Amygdala (tissue), 56 donors: ENCODE measurements around the gene RCC1.
"Not testable (repeated sequence)": the region's sequence is repeated elsewhere in the genome, so short reads cannot be mapped to it uniquely, and the experiment has no call there.

Experiments
- DNase-seq, 56 donors: peaks; one replicate each; lab custom pipeline; 2025; lab: John Stamatoyannopoulos, UW

RCC1 gene, protein sequence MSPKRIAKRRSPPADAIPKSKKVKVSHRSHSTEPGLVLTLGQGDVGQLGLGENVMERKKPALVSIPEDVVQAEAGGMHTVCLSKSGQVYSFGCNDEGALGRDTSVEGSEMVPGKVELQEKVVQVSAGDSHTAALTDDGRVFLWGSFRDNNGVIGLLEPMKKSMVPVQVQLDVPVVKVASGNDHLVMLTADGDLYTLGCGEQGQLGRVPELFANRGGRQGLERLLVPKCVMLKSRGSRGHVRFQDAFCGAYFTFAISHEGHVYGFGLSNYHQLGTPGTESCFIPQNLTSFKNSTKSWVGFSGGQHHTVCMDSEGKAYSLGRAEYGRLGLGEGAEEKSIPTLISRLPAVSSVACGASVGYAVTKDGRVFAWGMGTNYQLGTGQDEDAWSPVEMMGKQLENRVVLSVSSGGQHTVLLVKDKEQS

DNA sequence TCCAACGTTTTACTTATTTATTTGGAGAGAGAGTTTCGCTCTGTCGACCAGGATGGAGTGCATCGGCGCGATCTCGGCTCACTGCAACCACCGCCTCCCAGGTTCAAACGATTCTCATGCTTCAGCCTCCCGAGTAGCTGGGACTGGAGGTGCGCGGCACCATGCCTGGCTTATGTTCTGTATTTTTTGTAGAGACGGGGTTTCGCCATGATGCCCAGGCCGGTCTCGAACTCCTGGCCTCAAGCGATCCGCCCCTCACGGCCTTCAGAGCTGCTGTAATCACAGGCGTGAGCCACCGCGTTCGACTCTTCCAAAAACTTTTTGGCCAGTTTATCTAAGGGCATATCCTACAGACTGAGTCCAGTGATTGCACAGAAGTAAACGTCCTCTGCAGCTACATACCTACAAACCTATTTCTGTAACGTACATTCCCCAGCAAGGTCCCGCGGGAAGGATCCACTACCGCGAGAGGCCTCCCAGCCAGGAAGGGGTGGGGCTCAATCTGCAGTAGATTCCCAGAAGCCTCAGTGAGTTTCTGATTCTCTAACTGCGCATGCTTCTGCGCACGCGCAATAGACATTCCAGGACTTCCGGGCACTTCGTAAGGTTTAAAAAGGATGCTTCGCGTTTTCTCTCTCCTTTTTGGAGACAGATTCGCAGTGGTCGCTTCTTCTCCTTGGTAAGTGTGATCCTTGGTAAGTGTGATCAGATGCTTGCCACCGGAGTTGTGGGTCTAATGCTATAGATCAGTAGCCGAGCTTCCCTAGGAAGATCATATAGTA, at the start of gene RCC1:
Gene RCC1 (plus strand): TSS at position 638 of the 782 bp plus-strand sequence. CDS start 23,824 bp downstream, outside the sequence.
- peak; percentile 55 to 96 (median 88) for DNase-seq

GRCh38 chr1:28456078-28456477, 49.8 kb upstream of the RCC1 start:
- DNase-seq: no peak

DNA sequence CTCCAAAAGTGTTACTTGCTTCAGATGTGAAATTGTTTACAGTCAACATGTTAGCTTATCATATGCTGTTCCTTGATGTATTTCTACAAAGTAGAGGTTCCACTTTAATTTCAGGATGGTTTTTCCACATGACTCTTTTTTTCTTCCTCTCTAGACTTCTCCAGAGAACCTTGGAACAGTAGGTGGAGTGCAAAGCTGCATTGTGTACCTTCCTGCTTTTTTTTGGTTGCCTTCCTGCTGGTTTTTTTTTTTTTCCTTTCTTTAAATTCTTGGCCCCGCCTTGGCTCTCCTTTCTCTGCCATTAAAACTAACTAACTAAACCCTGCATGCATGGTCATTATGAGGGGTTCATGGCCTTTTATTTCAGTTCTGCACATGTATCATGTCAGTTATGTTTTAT, 48.2 kb upstream of the RCC1 start:
- no peak for DNase-seq

DNA sequence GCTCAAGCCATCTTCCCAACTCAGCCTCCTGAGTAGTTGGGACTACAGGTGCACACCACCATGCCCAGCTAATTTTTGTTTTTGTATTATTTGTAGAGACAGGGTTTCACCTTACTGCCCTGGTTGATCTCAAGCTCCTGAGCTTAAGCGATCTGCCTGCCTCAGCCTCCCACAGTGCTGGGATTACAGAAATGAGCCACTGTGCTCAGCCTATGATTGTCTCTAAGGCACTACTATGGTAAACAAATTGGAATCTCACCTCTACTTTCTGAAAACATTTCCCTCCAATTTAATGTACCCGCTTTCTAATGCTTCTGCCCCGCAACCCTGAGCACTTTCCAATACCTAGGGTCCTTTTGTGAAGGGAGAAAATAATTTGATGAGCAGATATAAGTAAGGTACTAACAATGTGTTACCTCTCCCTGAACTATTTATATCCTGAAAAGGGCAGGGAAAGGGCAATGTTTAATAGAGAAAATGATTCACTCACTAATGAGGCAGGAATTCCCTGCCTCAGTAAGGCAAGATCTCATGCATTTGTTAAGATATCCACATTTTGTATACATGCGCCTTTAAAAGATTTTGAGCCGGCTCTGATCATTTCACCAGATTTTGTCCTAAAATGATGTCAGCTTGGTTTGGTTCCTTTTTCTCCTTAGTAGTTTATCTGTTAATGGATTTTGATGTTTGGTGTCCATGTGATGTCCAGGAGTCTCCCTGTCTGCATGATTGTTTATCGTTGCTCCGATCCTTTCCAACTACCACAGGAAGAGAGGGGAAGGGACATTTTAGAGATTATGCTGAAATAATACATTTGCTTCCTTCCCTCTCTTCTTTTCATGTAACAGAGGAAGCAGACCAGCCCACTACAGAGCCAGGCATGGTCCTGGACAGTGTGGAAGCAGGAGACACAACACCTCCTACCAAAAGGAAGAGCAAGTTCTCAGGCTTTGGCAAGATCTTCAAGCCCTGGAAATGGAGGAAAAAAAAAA, 47.3 kb upstream of the RCC1 start:
- DNase-seq: no peak

GRCh38 chr1:28466226-28466778, 39.5 kb upstream of the RCC1 start:
- no peak for DNase-seq

- DNase-seq: no peak
These were observed 35.7 kb upstream of the RCC1 start for GRCh38 chr1:28470146-28470545.

GRCh38 chr1:28479497-28479896, 26.3 kb upstream of the RCC1 start:
- not testable (repeated sequence) for DNase-seq

- DNase-seq: no peak
These were observed 25.5 kb upstream of the RCC1 start for GRCh38 chr1:28480308-28480707.

DNA sequence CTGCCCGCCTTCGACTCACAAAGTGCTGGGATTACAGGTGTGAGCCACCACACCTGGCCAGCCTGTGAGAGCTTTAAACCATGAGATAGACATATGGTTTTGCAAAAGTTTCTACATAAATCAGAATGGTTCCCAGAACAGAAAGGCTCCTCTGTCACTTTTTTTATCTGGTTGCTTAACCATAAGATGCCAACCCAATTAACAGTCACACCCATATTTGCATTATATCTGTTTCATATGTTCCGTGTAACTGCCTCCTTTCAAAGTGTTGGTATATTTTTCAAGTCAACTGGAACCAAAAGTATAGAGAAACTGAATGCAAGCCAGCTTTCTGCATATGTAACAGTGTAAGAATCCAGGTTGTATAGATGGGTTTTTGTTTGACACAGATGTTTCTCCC, 23.7 kb upstream of the RCC1 start:
- no peak for DNase-seq

- no peak for DNase-seq
These were observed 23.1 kb upstream of the RCC1 start for GRCh38 chr1:28482702-28483101.

- no peak for DNase-seq
These were observed 11.1 kb upstream of the RCC1 start for GRCh38 chr1:28494737-28495136.

DNA sequence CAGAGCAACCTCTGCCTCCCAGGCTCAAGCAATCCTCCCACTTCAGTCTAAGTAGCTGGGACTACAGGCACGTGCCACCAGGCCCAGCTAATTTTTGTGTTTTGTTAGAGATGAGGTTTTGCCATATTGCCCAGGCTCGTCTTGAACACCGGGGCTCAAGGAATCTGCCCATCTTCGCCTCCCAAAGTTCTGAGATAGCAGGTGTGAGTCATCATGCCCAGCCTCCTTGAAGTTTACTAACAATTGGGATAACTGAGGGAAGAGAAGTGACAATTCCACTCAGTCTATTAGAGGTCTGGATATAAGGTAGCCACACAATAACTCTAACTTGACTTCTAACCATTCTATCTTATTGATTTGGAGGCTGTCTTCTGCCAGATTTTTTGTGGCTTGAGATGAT, 6.3 kb upstream of the RCC1 start:
- DNase-seq: no peak

- DNase-seq: no peak
These were observed 3.9 kb upstream of the RCC1 start for GRCh38 chr1:28501925-28502324.

GRCh38 chr1:28503117-28503516, 2.7 kb upstream of the RCC1 start:
- no peak for DNase-seq

- no peak for DNase-seq
These were observed 1.0 kb downstream of the RCC1 start for GRCh38 chr1:28506907-28507246.

DNA sequence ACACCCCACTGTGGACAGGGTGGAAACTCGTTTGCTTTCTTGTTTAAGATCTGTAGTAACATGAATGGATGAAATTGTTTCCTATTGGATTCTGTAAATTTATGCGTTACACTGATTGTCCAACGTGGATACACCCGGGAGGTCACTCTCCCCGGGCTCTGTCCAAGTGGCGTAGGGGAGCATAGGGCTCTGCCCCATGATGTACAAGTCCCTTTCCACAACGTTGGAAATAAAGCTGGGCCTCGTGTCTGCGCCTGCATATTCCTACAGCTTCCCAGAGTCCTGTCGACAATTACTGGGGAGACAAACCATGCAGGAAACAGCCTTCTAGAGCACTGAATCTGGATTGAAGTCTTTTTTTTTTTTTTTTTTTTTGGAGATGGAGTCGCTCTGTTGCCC, 1.4 kb downstream of the RCC1 start:
- DNase-seq: no peak

- DNase-seq: no peak
These were observed 2.0 kb downstream of the RCC1 start for GRCh38 chr1:28507646-28508434.

DNA sequence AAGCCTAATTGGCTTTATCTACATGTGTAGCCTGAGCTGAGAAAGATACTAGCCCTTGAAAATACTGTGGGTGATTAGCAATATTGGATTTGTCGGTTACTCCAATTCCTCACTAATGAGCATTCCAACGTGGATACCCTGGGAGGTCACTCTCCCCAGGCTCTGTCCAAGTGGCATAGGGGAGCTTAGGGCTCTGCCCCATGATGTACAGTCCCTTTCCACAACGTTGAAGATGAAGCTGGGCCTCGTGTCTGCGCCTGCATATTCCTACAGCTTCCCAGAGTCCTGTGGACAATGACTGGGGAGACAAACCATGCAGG, 2.6 kb downstream of the RCC1 start:
- DNase-seq: no peak

GRCh38 chr1:28509705-28510272, 3.9 kb downstream of the RCC1 start:
- no peak for DNase-seq
